Hindlimb muscle (tissue), 1 donor: ENCODE results near the gene SCTR. TPM values are rescaled to one million over a fixed set of nuclear protein-coding genes. Genes with fewer than 3 reads are reported as not detected.

Experiments used
- DNase-seq: peaks from one replicate; pipeline ENCODE4 v3.0.0-alpha.2; 2013
- polyA plus RNA-seq: library from polyadenylated mRNA; unstranded; fragments of 120-200 nt; gene quantifications from one replicate; pipeline ENCODE4 v1.2.1, GENCODE V29; 2013; ENCODE audit not compliant: insufficient read length

SCTR gene
- polyA plus RNA-seq, 1 donor, result 3.7 TPM

GRCh38 chr2:119428488-119429224, 95.6 kb downstream of the SCTR start:
- DNase-seq, result no peak

- no peak for DNase-seq
Observed at GRCh38 chr2:119427756-119428155, 96.5 kb downstream of the SCTR start.

- DNase-seq, result no peak
Observed at GRCh38 chr2:119426801-119427395, 97.4 kb downstream of the SCTR start.

- no peak for DNase-seq
Observed at GRCh38 chr2:119426396-119426675, 97.9 kb downstream of the SCTR start.

- DNase-seq, result no peak
Observed at GRCh38 chr2:119425620-119426395, 98.5 kb downstream of the SCTR start.

GRCh38 chr2:119425119-119425405, 99.2 kb downstream of the SCTR start:
- DNase-seq, result no peak

- DNase-seq, result no peak
Observed at GRCh38 chr2:119424284-119425118, 99.8 kb downstream of the SCTR start.

- DNase-seq, result no peak
Observed at GRCh38 chr2:119423811-119424210, 100.5 kb downstream of the SCTR start.

GRCh38 chr2:119423108-119423444, 101.2 kb downstream of the SCTR start:
- DNase-seq, result no peak

- no peak for DNase-seq
Observed at GRCh38 chr2:119422360-119423107, 101.7 kb downstream of the SCTR start.

GRCh38 chr2:119421741-119422140, 102.5 kb downstream of the SCTR start:
- DNase-seq, result no peak

- no peak for DNase-seq
Observed at GRCh38 chr2:119421304-119421703, 103.0 kb downstream of the SCTR start.

- DNase-seq, result no peak
Observed at GRCh38 chr2:119419803-119420508, 104.3 kb downstream of the SCTR start.

- DNase-seq, result no peak
Observed at GRCh38 chr2:119419065-119419464, 105.2 kb downstream of the SCTR start.

- no peak for DNase-seq
Observed at GRCh38 chr2:119417908-119418307, 106.4 kb downstream of the SCTR start.

GRCh38 chr2:119416299-119416923, 107.9 kb downstream of the SCTR start:
- DNase-seq, result no peak

- DNase-seq, result no peak
Observed at GRCh38 chr2:119415630-119416029, 108.7 kb downstream of the SCTR start.

- DNase-seq, result no peak
Observed at GRCh38 chr2:119414894-119415293, 109.4 kb downstream of the SCTR start.

GRCh38 chr2:119409506-119409905, 114.8 kb downstream of the SCTR start:
- DNase-seq, result no peak

- DNase-seq, result no peak
Observed at GRCh38 chr2:119408221-119408619, 116.1 kb downstream of the SCTR start.

- no peak for DNase-seq
Observed at GRCh38 chr2:119407430-119408220, 116.7 kb downstream of the SCTR start.
